ENCODE data around the gene CFAP97D1.
"Not testable (repeated sequence)": the region's sequence is repeated elsewhere in the genome, so short reads cannot be mapped to it uniquely, and the experiment has no call there.

Gene CFAP97D1

DNA sequence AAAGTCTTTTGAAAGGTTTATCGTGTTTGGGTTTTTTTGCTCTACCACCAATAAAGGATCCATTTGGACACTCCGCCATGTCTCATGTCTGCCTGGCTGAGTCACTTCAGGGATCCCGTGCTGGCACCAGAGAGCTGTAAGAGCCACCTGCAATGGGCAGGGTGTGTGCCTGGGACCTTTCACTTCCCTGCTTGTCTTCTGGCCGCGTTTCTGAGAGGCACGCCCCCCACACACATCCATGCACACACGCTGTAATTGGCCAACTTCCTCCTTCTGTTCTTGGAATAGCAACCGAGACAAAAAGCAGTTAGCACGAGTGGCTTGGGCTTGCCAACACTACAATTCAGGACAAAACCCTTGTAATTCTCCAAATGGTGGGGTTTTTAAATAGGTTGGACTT is 11.9 kb upstream of the CFAP97D1 start:
- DNase-seq (ENCODE audit: low read depth): no peak

DNA sequence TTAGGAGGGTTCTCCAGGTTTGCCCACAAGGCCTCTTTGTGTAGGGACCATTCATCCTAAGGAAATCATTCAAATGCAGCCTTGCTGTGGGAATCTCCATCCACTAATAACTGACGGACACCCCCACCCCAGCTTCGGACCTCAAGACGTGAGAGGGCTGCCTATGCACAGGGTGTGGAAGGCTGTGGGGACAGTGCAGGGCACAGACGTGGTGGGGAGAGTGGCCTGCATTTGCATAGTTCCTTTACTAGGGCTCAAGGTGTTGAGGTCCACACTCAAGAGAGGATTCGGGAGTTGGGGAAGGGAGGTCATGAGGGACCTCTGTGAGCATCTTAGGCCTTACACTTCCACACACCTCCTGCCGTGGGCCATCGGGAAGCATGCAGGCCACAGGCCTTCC is 11.3 kb upstream of the CFAP97D1 start:
- no peak for DNase-seq (ENCODE audit: low read depth)

DNA sequence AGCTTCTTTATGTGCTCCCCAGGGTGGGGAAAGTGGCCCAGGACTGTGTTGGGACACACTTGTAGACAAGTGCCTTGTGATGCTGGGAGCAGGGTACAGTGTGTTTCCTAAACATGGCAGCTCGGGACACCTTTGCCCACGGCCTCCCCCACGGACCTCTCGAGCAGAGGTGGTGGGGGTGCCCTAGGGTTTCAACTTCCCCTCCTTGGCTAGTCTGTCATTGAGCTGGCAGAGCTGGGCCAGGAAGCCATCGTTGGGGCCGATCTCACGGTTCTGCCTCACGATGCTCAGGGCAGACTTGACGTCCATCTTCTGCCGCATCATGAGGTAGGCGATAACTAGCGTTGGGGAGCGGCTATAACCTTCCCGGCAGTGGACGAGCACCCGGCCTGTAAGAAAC is 10.8 kb upstream of the CFAP97D1 start:
- DNase-seq (ENCODE audit: low read depth): no peak

DNA sequence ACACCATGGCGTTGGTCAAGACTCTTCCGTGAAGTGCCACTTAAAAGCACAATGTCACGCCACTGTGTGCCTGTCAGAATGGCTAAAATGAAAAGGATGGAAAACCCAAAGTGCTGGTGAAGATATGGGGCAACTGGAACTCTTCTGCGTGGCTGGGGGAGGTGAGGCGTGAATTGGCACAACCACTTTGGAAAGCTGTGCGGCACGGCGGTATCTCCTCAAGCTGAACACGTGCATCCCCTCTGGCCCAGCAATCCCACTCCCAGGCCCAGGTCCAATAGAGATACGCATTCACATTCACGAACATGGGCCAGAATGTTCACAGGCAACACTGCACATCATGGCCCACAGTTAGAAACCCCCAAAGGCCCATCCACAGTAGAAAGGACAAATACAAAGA is 10.4 kb upstream of the CFAP97D1 start:
- DNase-seq (ENCODE audit: low read depth): no peak

DNA sequence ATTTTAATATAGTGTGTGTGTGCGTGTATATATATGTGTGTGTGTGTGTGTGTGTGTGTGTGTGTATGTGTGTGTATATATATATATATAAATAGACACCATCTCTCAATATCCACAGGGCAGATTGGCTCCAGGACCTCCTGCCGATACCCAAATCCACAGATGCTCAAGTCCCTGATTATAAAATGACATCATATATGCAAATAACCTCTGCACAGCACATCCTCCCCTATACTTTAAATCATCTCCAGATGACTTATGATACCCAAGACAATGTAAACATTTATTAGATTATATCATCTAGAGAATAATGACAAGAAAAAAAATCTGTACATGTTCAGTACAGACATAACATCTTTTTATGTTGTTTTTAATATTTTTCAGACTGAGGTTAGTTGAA is 9.3 kb upstream of the CFAP97D1 start:
- no peak for DNase-seq (ENCODE audit: low read depth)

DNA sequence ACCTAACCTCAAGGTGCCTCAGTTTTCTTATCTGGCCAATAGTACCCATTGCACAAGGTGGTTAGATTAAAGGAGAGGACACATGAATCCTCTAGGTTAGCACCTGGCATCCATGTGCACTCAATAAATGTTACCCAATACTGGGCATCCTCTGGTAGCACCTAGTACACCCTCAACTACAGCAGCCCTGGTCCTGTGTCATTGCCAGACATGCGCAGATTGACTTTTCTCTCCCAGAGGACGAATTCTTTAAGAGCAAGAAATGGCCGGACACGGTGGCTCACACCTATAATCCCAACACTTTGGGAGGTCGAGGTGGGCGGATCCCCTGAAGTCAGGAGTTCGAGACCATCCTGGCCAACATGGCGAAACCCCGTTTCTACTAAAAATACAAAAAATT is 8.8 kb upstream of the CFAP97D1 start:
- no peak for DNase-seq (ENCODE audit: low read depth)

DNA sequence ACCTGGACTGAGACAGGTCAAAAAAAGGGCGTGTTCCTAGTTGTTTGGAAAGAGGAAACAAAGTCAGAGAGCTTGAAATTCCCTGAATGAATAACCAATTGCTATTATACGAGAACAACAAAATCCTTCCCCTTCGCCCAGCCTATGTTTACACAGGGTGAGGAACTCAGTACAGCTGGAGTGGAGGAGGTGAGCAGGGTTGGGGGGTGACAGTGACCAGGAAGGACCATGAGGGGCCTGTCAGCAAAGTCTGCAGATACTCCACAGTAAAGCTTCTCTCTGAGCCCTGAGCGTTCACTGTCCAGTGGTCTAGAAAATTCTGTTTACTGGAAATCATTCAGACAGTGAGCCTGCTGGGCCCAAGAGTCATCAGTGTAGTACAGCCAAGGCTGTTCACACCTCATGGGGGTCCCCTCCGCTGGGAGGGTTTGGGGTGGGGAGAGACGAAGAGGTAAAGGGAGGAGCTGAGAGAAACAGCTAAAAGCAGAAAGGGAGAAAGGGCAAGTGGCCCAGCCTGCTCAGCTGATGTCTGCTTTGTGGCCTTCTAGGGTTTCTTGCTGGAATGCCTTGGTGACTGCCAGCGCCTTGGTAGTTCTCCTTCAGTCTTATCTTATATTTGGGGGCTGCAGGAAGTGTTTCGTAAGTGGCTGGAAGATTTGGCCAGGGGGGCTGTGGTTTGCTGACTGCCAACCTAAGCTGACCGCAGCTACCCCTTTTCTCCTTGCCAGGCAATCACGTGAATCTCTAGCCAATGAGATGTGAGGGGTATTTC is 7.2 kb upstream of the CFAP97D1 start:
- DNase-seq (ENCODE audit: low read depth): no peak

DNA sequence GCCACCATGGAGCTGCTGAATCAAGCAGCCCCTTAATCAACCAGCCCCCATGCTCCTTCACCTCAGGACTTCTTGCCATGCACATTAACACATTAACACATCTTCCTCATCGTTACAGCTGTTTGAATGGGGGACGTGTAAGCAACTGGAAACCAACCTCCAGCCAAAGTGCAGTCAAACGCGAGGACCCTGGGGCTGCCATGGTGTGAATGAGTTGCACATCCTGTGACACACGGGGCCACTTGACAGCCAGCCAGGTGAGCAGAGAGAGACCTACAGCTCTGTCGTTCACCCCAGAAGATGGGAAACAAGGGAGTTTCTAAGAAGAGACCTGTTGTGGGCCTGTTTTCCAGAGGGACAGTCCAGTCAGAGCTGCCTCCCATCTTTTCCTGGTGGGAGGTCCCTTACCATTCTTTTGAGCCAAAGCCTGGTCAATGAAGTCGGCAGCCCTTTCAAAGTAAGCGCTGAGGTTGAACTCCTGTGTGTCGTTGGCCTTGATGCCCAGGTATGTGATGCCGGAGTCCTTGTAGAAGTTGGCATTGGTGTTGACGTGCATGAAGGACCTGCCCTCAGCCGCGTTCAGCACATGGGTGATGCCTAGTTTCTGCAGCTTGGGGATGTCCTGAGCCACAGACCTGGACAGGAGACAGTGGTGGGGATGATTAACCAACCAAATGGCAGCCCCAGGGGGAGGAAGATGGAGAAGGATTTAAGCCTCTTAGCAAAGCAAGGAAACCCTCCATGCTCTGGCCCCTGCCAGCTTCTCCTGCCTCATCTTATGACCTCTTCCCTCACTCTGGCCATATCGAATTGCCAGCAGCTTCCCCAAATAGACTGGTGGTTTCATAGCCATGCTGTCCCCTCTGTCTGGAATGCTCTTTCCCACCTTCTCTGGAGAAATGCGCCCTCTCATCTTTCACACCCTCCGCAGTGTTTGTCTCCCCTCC is 5.7 kb upstream of the CFAP97D1 start:
- DNase-seq (ENCODE audit: low read depth): no peak

DNA sequence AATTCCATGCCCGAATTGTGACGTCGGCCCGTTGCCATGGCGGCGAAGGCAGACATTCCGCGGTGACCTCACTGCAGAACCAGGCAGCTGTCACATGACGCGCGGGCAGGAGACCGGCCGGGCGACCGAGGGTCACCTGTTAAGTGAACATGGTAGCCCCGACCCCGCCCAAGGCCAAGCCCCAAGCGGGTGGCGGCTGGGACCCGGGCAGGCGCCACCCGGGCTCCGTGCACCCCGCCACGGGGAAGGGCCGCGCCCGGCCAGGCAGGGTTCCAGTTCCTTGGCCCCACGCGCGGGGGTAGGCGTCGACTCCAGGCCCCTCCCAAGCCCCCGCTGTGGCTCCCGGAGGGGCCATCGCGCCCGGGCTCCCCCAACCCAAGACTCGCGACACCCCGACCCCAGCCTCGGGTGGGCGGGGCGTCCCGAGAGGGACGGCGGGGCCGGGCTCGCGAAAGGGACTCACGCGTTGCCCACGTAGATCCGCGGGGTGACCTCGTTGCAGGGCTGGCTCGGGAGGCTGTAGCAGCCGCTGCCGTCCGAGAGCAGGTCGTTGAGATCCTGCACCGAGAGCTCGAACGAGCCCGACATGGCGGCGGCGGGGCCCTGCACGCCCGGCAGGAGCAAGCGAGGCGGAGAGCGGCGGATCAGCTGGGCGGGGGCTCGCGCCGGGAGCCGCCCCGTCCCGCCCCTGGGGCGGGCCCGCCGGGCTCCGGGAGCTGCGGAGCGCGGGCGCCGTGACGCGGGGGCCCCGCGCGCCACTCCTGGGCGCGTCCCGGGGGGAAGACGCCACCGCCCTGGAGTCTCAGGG is 1.7 kb upstream of the CFAP97D1 start, which contains the start of gene DUSP3:
Gene DUSP3, minus strand, starts transcription at position 641 of the 808 bp plus-strand sequence. Its CDS starts 53 bp downstream, at position 588.
- peak; percentile 88 for DNase-seq (ENCODE audit: low read depth)

DNA sequence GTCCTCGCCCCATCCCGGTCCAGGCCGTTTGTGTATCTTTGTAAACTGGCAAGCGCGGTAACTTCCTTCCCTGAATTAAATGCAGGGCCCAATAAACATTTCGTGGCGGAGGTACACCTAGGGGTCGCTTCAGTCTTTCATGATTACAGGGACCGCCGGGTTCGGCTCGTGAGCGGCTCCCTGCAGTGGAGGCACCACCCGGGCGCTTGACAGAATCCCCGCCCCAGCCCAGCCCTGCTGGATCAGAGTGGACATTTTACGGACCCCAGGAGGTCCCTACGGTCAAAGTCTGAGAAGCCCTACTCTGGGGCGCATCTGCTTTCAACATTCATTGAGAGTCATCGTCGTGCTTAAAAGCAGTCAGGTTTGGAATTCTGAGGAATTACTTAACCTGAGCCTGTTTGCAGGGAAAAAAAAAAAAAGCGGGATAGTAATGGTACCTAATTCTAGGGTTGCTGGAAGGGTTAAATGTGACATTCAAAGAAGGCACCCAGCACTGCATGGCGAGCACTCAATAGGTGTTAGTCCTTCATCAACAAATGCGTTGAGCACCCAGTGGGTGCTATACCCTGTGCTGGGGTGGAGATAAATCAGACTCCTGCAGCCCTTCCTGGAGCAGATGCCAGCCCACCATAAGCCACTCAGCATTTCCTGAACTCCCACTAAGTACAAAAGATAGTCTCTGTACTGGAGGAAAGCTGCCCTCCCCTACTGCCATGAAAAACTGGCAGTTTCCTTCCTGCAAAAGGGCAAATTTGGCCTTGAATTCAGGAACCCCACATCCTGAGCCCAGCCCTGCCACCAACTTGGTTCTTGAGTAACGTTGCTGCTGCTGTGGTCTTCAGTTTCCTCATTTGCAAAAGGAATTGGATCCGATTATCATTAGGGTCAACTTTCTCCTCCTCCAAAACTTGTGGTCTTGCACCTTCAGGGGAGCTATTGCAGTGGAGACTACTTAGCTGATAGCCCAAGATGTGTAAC is 800 bp upstream of the CFAP97D1 start:
- no peak for DNase-seq (ENCODE audit: low read depth)

DNA sequence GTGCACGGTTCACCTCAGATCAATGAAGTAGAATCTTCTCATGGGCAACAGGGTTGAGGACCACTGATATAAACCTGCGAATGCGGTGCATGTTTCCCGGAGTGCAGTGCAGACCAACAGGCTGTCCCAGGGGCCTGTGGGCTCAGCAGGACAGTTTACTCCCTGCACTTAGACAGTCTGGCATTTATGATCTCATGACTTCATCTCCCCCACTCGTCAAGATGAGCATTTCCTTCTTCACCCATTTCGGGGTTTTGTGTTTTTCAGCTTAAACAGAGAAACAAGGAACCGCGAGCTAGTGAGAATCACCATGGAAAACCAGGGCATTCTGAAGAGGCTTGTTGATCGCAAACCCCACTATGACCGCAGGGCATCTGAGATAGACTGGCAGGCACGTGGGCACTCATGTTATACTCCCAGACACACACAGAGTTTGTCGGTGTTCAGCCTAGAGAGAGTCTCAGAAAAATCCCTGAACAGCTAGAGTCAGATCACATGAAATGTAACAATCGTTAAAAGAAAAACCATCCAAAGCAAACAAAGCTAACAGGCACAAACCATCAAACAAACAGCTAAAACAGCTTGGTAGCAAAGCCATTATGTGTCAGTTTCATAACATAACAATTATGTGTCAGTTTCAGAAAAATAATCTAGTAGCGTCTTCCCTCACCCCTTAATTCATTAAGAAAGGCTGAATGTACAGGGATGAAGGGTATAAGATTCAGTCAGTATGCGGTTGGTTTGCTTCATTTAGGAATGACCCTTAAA is 2.9 kb downstream of the CFAP97D1 start:
- no peak for DNase-seq (ENCODE audit: low read depth)

DNA sequence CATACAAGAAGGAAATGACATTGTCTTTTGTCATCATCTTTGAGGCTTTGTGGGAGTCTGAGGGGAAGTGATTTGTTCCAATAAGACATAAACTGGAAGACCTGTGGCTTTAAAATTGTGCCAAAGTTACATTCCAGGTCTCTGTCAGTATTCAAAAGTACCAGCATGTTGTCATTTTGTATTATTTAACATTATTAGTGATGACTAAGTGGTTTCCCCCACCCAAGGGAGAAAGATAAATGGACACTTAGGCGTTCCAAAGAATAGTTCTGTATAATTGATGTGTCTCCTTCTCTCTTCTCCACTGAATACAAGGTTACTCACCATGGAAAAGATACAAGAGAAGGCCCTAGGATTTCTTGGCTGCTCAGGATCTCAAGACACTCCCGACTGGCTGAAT is 3.8 kb downstream of the CFAP97D1 start:
- peak; percentile 51 for DNase-seq (ENCODE audit: low read depth)

DNA sequence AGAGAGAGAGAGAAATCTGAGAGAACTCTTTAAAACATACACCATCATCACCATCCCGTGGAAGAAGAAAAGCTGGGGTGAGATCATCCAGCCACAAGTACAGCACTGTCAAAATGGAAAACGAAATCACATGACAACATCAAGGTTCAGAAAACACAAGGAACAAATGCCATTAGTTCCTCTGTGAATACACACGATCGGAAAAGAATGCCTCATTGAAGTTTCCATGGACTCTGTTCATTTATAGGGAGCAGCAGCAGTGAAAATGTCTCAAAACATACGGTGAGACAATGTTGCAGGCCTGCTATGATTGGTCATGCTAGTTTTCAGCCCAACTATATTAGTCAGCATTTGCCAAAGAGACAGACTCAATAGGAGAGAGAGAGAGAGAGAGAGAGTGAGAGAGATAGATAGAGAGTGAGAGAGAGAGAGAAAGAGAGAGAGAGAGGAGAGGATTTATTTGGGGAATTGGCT is 4.4 kb downstream of the CFAP97D1 start:
- DNase-seq (ENCODE audit: low read depth): peak; percentile 81

DNA sequence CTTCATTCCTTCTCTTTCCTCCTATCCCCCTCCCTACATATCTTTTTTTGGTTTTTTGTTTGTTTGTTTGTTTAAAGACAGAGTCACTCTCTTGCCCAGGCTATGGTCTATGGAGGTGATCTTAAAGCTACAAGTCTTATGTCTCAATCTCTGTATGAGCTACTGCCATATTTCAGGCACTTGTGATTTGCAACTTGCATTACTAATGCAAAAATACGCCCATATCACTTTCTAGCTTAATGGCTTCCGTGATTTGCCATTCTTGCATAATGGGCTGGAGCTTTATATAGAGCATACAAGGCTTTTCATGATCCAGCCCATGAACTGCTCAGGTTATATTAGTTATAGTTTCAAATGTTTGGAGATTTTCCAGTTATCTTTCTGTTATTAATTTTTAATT is 7.5 kb downstream of the CFAP97D1 start:
- DNase-seq (ENCODE audit: low read depth): peak; percentile 74

DNA sequence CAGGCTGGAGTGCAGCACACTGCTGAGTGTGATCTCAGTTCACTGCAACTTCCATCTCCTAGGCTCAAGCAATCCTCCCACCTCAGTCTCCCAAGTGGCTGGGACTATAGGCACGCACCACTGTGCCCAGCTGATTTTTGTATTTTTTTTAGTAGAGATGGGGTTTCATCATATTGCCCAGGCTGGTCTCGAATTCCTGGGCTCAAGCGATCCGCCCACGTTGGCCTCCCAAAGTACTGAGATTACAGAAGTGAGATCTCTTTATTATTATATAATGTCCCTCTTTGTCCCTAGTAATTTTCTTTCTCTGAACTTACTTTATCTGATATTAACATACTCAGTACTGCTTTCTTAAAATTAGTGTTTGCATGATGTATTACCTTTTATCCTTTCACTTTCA is 8.3 kb downstream of the CFAP97D1 start:
- no peak for DNase-seq (ENCODE audit: low read depth)

DNA sequence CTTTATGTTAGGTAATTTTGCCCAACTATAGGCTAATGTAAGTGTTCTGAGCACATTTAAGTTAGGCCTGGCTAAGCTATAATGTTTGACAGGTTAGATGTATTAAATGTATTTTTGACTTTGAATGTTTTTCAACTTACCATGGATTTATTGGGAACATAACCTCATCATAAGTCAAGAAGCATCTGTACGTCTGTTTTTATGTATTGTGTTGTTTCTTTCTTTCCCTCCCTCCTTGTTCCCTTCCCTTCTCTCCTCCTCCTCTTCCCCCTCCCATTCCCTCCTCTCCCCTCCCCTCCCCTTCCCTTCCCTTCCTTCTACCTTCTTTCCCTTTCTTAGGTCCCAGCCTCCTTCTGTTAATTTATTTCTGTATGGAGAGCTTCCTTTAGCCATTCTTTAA is 9.2 kb downstream of the CFAP97D1 start:
- no peak for DNase-seq (ENCODE audit: low read depth)

DNA sequence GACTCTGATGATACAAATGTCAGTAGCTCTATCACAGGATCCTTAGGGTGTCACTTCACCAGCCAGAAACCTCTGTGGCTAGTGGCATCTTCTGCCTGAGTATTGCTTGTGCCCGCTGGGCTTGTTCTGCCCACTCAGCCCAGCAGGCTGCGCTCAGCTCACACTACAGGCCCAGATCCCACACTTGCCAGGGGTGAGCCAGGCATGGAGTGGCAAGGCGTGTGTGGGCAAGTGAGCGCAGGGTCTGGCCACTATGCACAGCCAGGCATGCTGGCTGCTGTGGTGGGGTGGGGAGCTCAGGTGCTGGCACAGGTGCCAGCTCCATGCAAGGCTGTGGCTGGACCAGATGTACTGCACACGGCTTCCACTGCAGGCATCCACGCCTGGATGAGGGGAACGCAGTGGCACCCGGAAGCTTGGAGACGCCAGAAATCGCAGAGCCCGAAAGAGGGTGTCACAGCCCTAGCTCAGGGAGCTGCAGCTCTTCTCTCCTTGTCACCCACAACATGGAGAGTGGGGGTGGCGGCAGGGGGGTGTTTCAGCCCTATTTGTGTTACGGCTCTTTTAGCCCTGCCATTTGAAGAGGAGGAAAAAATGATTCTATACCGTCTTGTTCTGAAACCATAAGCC is 10.2 kb downstream of the CFAP97D1 start:
- no peak for DNase-seq (ENCODE audit: low read depth)

DNA sequence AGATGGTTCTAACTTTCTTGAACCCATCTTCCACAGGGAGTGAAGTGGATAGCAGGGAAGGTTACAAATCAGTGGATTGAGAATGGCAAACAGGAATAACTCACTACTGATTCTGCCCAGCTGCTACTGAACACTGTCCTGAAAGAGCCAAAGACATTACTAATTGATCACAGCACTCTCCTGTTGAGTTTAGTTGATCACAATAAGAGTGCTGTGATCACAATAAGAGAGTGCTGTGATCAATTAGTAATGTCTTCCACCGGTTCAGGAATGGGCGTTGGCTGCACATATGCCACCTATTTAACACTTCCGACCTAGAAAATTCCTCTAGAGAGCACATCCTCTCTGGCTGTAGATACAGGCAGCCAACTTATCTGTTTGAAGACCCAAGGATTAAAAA is 11.4 kb downstream of the CFAP97D1 start:
- DNase-seq (ENCODE audit: low read depth): peak; percentile 52

DNA sequence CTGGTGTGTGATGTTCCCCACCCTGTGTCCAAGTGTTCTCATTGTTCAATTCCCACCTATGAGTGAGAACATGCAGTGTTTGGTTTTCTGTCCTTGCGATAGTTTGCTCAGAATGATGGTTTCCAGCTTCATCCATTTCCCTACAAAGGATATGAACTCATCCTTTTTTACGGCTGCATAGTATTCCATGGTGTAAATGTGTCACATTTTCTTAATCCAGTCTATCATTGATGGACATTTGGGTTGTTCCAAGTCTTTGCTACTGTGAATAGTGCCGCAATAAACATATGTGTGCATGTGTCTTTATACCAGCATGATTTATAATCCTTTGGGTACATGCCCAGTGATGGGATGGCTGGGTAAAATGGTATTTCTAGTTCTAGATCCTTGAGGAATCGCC is 12.4 kb downstream of the CFAP97D1 start:
- not testable (repeated sequence) for DNase-seq (ENCODE audit: low read depth)

DNA sequence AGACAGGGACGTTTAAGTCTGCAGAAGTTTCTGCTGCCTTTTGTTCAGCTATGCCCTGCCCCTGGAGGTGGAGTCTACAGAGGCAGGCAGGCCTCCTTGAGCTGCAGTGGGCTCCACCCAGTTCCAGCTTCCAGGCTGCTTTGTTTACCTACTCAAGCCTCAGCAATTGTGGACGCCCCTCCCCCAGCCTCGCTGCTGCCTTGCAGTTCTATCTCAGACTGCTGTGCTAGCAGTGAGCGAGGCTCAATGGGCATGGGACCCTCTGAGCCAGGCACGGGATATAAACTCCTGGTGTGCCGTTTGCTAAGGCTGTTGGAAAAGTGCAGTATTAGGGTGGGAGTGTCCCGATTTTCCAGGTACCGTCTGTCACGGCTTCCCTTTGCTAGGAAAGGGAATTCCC is 17.8 kb downstream of the CFAP97D1 start:
- not testable (repeated sequence) for DNase-seq (ENCODE audit: low read depth)

Measured in amniotic epithelial cell (primary cell).